Transverse colon (tissue), 4 donors: ENCODE measurements around the gene TLE3. TPM values are rescaled to one million over a fixed set of nuclear protein-coding genes. Genes with fewer than 3 reads are reported as not detected.
A peak's percentile ranks its signal among the peaks of the same experiment; 100 is the strongest.

Experiments used
- DNase-seq: peaks from one replicate; pipeline ENCODE4 v3.0.0-alpha.2; 2019
- H3K27ac ChIP-seq, 4 donors: fragments of 200-600 bp; sonication (generic); 2 replicates each; pipeline ENCODE4 v1.5.1; 2016 to 2018; ENCODE audit warnings: inconsistent platforms in 4 of 4
- H3K27me3 ChIP-seq: fragments of 200-600 bp; sonication (generic); 2 replicates; pipeline ENCODE4 v1.5.1; 2017; ENCODE audit warnings: inconsistent platforms
- H3K36me3 ChIP-seq, 4 donors: fragments of 200-600 bp; sonication (generic); 2 replicates each; pipeline ENCODE4 v1.5.1; 2017 to 2019; ENCODE audit warnings: inconsistent platforms in 4 of 4
- H3K4me1 ChIP-seq, 4 donors: fragments of 200-600 bp; sonication (generic); 2 replicates each; pipeline ENCODE4 v1.5.1; 2017 to 2020; ENCODE audit warnings: inconsistent platforms in 4 of 4
- H3K4me3 ChIP-seq, 4 donors: fragments of 200-600 bp; sonication (generic); 1 replicate in 1 of 4; 2 replicates in 3 of 4; pipeline versions ENCODE4 v1.5.1 to v1.6.1; 2017 to 2019; ENCODE audit warnings: inconsistent platforms in 4 of 4
- H3K9me3 ChIP-seq, 2 donors: fragments of 200-600 bp; sonication (generic); 2 replicates each; pipeline ENCODE4 v1.5.1; 2017 to 2019; ENCODE audit warnings: inconsistent platforms in 2 of 2
- CTCF ChIP-seq, 5 experiments: fragments of 200-600 bp in 3 of 5; fragments of 450-650 bp in 2 of 5; sonication (generic) in 3 of 5; IDR thresholded peaks; 1 replicate in 2 of 5; 2 replicates in 3 of 5; pipeline ENCODE4 v1.5.1; 2016 to 2017; ENCODE audit warnings: antibody characterized with exemption in 5 of 5, inconsistent platforms in 3 of 5, mild to moderate bottlenecking in 2 of 5, moderate library complexity in 1 of 5
- EP300 ChIP-seq: sonication (generic); formaldehyde crosslinking; IDR thresholded peaks from one replicate; pipeline ENCODE4 v1.6.1; 2017; ENCODE audit warnings: antibody characterized with exemption, low read depth
- POLR2A ChIP-seq: fragments of 450-650 bp; IDR thresholded peaks from one replicate; pipeline ENCODE4 v1.6.1; 2016; ENCODE audit warnings: antibody characterized with exemption, mild to moderate bottlenecking, moderate library complexity
- POLR2AphosphoS5 ChIP-seq, 3 donors: sonication (generic); formaldehyde crosslinking; IDR thresholded peaks; one replicate each; pipeline ENCODE4 v1.6.1; 2016; ENCODE audit warnings: antibody characterized with exemption in 3 of 3
- WGBS, 2 donors: methylation state at CpG; one replicate each; pipeline ENCODE4 v1.1.5; 2018; ENCODE audit warnings: low coverage in 1 of 2; 5-methylcytosine and 5-hydroxymethylcytosine counted together
- in situ Hi-C, 4 donors: fragments of 200-750 bp; cut with MboI; loops; one replicate each; pipeline versions ENCODE4 v1.15.0 to v1.15.1; 2017; ENCODE audit warnings: low sequenced_read_pairs in 3 of 4, low pct_ligation_motif_present in 1 of 4, low pct_unique_long_range_greater_than_20kb in 1 of 4
- intact Hi-C: fragments of 100-400 bp; cut with DNase I; formaldehyde crosslinking; loops from one replicate; pipeline ENCODE4 v1.15.1; 2023; ENCODE audit warnings: low total_unique reads
- total RNA-seq, 4 donors: library from RNA; depleted of rRNA; stranded (reverse); fragments of >200 nt; gene quantifications; one replicate each; pipeline ENCODE4 v1.1.0, GENCODE V29; 2016

The TLE3 gene
- total RNA-seq, 4 donors from 2014 or later = 49.8 to 223 (median 114) TPM

DNA sequence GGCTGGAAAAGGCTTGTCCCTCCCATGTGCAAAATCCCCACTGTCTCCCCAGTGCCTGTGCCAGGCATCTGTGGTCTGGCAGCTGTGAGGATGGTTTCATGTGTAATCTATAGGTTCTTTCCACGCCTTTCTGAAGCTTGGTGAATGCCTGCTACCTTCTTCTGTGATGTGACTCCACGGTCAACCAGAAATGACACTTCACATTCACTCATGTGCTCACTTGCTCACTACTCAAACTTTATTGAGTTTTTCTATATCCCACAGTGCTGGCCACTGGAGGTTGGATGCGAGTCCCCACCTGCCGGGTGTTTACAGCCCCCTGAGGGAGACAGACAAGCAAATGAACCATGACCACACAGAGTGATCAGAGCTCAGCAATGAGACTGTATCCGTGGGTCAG lies 27.9 kb upstream of the TLE3 start:
- intact Hi-C loops (no loop called here), in situ Hi-C loops (no loop called here)
- DNase-seq = no peak
- H3K9me3 ChIP-seq = no peaks in the 10 kb centered on the region
- H3K27ac ChIP-seq = no peak overlapping the region
- H3K4me1 ChIP-seq = peaks cover 0 to 24% (median 3%) of the 10 kb centered on the region in 4 donors
- H3K27me3 ChIP-seq = no peaks in the 10 kb centered on the region
- no peak overlapping the region for H3K4me3 ChIP-seq
- no peaks in the 10 kb centered on the region for H3K36me3 ChIP-seq
- TF ChIP-seq POLR2AphosphoS5 (IDR thresholded peaks at IDR 0.05) = no peak
- TF ChIP-seq POLR2A = no peak
- no peak for TF ChIP-seq CTCF (IDR thresholded peaks at IDR 0.05)
- no peak for TF ChIP-seq EP300
- WGBS, 2 donors = 80 to 93% methylated on average over 5 of the region's 5 CpGs

GRCh38 chr15:70121624-70122302 lies 24.0 kb upstream of the TLE3 start:
- Histone ChIP-seq H3K9me3 (no peaks in the 10 kb centered on the region), H3K36me3 (no peaks in the 10 kb centered on the region), H3K4me1 (peaks cover 0 to 17% (median 1%) of the 10 kb centered on the region in 4 donors), H3K4me3 (no peak overlapping the region), H3K27ac (peak overlapping the region; percentile 28 to 60 (median 50)), H3K27me3 (no peaks in the 10 kb centered on the region)
- TF ChIP-seq POLR2A (no peak), POLR2AphosphoS5 (IDR thresholded peaks at IDR 0.05) (peak in 2 of 3 donors; percentile 20 to 56)
- intact Hi-C loops = no loop called here
- WGBS, 2 donors = 57 to 67% methylated on average over 3 to 8 of the region's 8 CpGs
- in situ Hi-C loops = no loop called here
- peak; percentile 51 for DNase-seq

DNA sequence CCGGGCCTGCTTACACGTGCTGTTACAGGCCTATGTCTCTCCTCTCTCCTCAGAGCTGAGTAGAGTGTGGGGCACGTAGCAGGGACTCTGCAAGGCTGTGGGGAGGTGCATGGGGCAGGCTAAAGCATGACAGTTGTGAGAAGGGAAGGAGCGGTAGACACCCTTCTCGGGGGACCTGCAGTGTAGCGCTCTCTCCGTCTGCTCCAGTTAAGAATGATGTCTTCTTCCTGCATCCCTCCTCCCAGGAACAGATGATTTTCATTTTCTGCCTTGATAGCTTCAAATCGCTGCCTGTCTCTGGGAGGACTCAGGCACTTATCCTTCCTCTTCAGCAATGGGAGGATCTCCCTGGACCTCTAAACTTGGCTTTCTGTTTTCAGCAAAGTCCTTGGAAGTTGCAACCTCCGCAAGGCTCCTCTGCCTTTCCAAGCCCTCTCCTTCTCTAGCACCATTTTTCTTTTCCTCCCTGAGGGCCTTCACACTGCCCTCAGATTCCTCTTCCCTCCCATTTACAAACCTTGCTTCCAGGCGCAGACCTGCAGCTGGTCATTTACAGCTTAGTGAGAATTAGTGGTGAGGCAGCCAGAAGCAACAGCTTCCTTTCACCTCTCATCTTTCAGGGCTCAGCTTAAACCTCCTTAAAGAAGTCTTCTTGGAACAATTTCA lies 23.4 kb upstream of the TLE3 start:
- H3K36me3 ChIP-seq = no peaks in the 10 kb centered on the region
- H3K4me3 ChIP-seq = no peak overlapping the region
- no peaks in the 10 kb centered on the region for H3K9me3 ChIP-seq
- peaks cover 0 to 15% (median 1%) of the 10 kb centered on the region in 4 donors for H3K4me1 ChIP-seq
- no peak for DNase-seq
- in situ Hi-C loops = no loop called here
- no peaks in the 10 kb centered on the region for H3K27me3 ChIP-seq
- intact Hi-C loops = no loop called here
- TF ChIP-seq POLR2A (no peak), POLR2AphosphoS5 (IDR thresholded peaks at IDR 0.05) (no peak), EP300 (no peak), CTCF (IDR thresholded peaks at IDR 0.05) (no peak)
- peak overlapping the region; percentile 28 to 60 (median 50) for H3K27ac ChIP-seq
- 59 to 79% methylated on average over 2 to 10 of the region's 10 CpGs for WGBS, 2 donors

DNA sequence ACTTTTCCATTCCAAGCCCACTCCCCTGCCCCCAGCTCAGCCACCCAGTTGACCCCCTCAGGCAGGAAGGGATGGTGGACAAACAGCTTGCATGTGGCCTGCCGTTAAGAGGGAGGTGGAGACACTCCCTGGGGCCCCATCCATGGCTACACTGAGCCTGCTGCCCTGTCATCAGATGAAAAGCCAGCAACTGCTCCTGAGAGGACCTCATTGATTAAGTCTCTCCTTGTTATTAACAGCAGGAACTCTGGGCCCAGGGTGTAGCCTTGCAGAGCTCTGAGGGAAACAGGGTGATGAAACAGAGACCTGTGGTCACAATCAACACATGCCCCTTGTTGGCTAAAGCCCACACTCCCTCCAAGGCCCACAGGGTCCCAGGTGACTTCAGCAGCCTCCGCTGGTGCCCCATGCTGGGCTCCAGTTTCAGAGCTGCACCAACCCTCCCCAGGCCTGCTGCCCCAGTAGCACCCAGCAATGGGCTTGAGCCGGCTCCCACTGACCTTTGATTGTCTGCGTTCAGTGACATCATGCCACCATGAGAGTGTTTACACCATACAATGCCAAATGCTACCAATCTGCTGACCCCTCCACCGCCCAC lies 22.3 kb upstream of the TLE3 start:
- DNase-seq = no peak
- TF ChIP-seq EP300 (no peak), POLR2A (no peak), CTCF (IDR thresholded peaks at IDR 0.05) (no peak), POLR2AphosphoS5 (IDR thresholded peaks at IDR 0.05) (no peak)
- WGBS, 2 donors = 74 to 100% methylated on average over 2 to 5 of the region's 5 CpGs
- in situ Hi-C loops (no loop called here), intact Hi-C loops (no loop called here)
- H3K4me3 ChIP-seq = no peak overlapping the region
- H3K27ac ChIP-seq = no peak overlapping the region
- no peaks in the 10 kb centered on the region for H3K9me3 ChIP-seq
- H3K36me3 ChIP-seq = no peaks in the 10 kb centered on the region
- H3K27me3 ChIP-seq = no peaks in the 10 kb centered on the region
- H3K4me1 ChIP-seq = peaks cover 0 to 15% (median 1%) of the 10 kb centered on the region in 4 donors
